Right ventricle myocardium inferior (tissue), 1 donor: ENCODE measurements around the gene MLLT6. TPM values are rescaled to one million over a fixed set of nuclear protein-coding genes. Genes with fewer than 3 reads are reported as not detected.
"Not testable (repeated sequence)": the region's sequence is repeated elsewhere in the genome, so short reads cannot be mapped to it uniquely, and the experiment has no call there.

ENCODE experiments used
- ATAC-seq: fragments of 200-7000 bp; cut with Tn5 transposase; one replicate; pipeline ENCODE4 v1.9.1; 2020; ENCODE audit warnings: mild to moderate bottlenecking, moderate library complexity
- DNase-seq: peaks from one replicate; pipeline ENCODE4 v3.0.0; 2021; ENCODE audit errors: missing footprints
- intact Hi-C: fragments of 100-400 bp; cut with DNase I; formaldehyde crosslinking; loops from one replicate; pipeline ENCODE4 v1.11.0; 2022
- total RNA-seq: library from RNA; stranded (reverse); fragmentation: NEBNext Ultra II Directional; extraction: Animal tissue kit (Norgen Biotek cat#: 25700); gene quantifications from one replicate; pipeline ENCODE4 v1.2.1, GENCODE V29; 2021
- donor health status: DM: no; HTN: yes; CAD: no; lungs with severe emphysema.

MLLT6 gene
- total RNA-seq, 1 donor from 2014 or later, result 71.1 TPM

DNA sequence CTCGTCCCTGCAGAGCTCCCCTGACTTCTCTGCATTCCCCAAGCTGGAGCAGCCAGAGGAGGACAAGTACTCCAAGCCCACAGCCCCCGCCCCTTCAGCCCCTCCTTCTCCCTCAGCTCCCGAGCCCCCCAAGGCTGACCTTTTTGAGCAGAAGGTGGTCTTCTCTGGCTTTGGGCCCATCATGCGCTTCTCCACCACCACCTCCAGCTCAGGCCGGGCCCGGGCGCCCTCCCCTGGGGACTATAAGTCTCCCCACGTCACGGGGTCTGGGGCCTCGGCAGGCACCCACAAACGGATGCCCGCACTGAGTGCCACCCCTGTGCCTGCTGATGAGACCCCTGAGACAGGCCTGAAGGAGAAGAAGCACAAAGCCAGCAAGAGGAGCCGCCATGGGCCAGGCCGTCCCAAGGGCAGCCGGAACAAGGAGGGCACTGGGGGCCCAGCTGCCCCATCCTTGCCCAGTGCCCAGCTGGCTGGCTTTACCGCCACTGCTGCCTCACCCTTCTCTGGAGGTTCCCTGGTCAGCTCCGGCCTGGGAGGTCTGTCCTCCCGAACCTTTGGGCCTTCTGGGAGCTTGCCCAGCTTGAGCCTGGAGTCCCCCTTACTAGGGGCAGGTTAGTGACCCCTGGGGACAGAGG is 11.4 kb downstream of the MLLT6 start:
- intact Hi-C loops, result no loop called here
- DNase-seq, result no peak

GRCh38 chr17:38717139-38717745 is 12.2 kb downstream of the MLLT6 start:
- intact Hi-C loops, result no loop called here
- DNase-seq (no peak), ATAC-seq (no peak)

More for the DNA sequence above, 11.4 kb downstream of the MLLT6 start:
- ATAC-seq, result no peak

DNA sequence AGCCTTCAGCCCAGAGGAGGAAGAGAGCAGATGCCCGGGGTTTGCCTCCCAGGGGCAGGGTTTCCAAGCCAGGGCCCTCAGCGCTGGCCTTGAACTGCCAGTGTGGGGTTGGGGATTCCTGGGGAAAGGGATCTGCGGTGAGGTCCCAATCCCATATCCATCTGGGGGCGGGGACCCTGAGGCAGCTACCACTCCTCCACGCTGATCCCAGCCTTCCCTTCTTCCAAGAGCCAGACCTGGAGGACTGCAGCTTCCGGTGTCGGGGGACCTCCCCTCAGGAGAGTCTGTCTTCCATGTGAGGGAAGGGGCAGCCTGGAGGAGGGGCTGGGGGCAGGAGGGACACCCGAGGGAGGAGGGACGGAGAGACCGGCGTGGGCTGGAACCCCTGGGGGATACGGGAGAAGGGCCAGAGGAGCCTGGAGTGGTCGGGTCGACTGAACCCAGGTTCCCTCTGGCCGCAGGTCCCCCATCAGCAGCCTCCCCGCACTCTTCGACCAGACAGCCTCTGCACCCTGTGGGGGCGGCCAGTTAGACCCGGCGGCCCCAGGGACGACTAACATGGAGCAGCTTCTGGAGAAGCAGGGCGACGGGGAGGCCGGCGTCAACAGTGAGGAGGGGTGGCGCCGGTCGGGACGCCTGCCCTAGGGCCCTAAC is 14.3 kb downstream of the MLLT6 start:
- ATAC-seq (no peak), DNase-seq (no peak)
- intact Hi-C loops, result no loop called here

DNA sequence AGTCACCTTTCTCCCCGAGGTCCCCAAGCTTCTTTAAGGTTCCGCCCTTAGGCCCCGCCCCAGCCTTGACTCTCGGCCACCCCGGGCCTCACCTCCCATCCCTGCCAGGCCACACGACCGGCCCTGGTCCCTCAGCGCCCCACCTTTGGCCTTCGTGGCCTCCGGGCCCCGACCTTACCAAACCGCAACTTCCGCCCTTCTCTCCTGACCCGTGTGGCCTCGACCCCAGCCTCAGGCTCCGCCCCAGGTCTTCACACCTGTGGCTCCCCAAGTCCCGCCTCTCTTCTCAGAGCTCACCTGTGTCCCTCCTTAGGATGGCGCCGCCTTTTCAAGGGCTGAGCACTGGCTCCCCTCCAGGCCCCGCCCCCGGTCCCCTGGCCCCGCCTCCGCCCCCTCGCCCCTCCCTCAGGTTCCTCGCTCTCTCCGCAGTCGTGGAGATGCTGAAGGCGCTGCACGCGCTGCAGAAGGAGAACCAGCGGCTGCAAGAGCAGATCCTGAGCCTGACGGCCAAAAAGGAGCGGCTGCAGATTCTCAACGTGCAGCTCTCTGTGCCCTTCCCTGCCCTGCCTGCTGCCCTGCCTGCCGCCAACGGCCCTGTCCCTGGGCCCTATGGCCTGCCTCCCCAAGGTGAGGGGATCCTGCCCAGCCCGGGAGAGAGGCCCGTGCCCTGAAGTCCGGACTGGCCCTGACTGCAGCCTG is 15.0 kb downstream of the MLLT6 start:
- intact Hi-C loops, result no loop called here
- DNase-seq (no peak), ATAC-seq (no peak)

DNA sequence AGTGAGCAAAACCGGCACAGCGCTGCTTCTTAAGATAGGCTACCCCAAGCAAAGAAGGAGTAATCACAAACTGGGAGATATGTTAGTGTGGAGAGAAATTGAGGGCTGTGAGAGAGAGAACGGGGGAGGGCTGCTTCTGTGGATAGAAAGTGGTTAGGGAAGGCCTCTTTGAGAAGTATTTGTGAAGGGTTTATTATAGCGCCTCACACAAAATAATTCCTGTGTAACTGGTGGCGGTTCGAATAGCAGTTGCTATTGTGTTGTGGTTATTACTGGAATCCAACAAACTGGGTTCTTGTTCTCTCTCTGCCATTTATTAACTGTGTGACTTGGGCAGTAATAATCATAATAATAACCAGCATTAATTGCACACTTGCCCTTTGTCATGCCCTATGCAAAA is 15.9 kb downstream of the MLLT6 start:
- intact Hi-C loops, result no loop called here
- no peak for ATAC-seq
- no peak for DNase-seq

GRCh38 chr17:38721802-38722201 is 16.7 kb downstream of the MLLT6 start:
- intact Hi-C loops, result no loop called here

GRCh38 chr17:38724337-38724988 is 19.4 kb downstream of the MLLT6 start:
- intact Hi-C loops, result no loop called here
- peak; percentile 43 for ATAC-seq
- peak; percentile 85 for DNase-seq

More at GRCh38 chr17:38721802-38722201, 16.7 kb downstream of the MLLT6 start:
- ATAC-seq (no peak), DNase-seq (no peak)

- DNase-seq, result no peak
- intact Hi-C loops, result no loop called here
- ATAC-seq, result no peak
These were observed 20.0 kb downstream of the MLLT6 start for GRCh38 chr17:38725066-38725465.

GRCh38 chr17:38726145-38726544 is 21.1 kb downstream of the MLLT6 start:
- ATAC-seq, intact Hi-C loops, DNase-seq: not testable (repeated sequence)

- DNase-seq, result no peak
- ATAC-seq, result no peak
- intact Hi-C loops, result no loop called here
These were observed 22.7 kb downstream of the MLLT6 start for GRCh38 chr17:38727736-38728135.

- intact Hi-C loops, result no loop called here
- ATAC-seq, result no peak
- no peak for DNase-seq
These were observed 23.3 kb downstream of the MLLT6 start for GRCh38 chr17:38728290-38728831.

DNA sequence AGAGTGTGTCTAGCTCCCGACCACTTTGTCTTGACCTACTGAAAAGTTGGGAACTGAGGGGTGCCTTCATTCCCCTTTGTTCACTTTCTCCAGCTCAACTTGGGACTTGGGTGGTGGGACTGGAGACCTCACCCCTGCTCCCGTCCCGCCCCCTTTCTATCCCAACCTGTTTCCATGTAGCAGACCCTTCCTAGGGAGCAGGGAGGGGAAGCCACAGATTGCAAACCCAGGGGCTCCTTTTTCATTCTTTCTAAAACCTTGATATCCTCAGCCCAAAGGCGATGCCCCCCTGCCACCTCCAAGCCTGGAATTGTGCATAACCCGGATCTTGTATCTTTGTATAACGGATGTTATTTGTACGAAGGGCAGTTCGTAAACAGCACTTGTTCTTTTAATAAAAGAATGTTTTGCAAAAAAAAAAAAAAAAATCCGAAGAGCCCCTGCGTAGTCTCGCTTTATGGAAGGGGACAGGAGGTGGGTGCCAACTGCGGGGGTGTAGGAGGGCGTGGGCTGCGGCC is 24.4 kb downstream of the MLLT6 start:
- ATAC-seq (no peak), DNase-seq (no peak)
- intact Hi-C loops, result no loop called here

DNA sequence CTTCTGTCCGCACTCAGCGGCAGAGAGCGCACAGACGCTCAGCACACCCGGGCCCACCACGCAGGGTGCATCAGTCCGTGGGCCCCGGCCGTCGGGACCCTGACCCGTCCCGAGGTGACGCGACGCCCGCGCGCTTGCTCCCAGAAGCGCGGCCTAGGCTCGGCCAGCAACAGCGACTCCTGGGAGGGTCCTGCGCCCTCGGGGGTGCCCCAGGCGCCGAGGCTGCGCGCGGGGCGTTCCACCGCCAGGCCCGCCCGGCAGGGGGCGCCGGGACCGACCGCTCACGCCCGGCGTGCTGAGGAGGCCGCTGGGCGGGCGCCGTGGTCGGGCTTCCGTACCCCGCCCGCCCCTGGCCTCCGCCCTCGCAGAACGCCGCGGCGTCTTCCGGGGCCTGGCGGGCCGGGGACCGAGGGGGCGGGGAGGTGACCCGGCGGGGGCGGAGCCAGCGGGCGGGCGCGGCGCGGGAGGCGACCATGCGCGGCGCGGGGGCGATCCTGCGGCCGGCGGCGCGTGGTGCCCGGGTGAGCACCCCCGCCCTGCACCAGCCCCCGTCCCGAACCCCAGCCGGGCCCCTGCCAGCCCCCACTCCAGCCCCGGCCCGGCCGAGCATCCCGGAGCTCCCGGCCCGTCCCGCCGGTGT is 24.9 kb downstream of the MLLT6 start, which contains the start of gene CISD3:
CISD3 (plus strand) TSS at position 456 of the 640 bp plus-strand sequence; CDS start at position 474, 18 bp downstream.
- peak; percentile 90 for ATAC-seq
- DNase-seq, result peak; percentile 95
- intact Hi-C loops, result loop anchor here (1.0 to 10.0 kb wide), 4 partner anchors 19 to 305 kb away; partner anchors contain the start of genes ARHGAP23 and PCGF2

- intact Hi-C loops, result loop anchor here (1.0 to 10.0 kb wide), 4 partner anchors 18 to 306 kb away; partner anchors contain the start of genes ARHGAP23 and PCGF2
- ATAC-seq (peak; percentile 53), DNase-seq (peak; percentile 88)
These were observed 25.7 kb downstream of the MLLT6 start for GRCh38 chr17:38730526-38731379.

DNA sequence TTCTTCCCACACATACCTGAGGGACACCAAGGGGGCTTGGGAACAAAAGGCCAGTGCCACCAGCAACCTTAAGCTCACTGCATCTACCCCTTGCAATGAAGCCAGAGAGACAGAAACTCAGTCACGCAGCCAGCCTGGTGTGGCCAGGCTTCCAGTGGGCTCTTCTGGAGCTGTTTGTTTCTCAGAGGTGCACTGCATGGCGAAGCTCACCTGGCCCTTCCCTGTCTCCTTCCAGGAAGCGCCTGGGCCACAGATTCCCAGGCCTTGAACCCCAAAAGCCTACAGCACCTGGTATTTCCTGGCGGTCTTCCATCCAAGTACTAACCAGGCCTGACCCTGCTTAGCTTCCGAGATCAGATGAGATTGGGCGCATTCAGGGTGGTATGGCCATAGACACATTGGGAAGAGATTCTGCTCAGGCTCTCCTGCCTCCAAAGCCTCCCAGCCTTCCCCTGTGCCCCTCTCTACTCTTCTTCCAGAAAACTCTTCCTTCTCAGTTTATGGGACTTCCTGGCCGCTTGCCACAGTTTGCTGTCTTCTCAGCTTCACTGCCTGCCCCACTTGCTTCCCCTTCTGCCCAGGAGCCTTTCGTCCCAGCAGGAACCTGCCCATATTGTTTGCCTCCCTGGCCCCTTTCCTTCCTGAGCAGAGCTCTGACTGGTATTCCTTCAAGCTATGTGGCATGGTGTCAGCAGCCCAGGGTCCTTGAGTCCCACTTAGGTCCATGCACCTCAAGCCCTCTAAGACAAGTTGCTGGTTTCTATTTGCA is 26.6 kb downstream of the MLLT6 start:
- ATAC-seq (no peak), DNase-seq (no peak)
- intact Hi-C loops, result loop anchor here (2.0 to 10.0 kb wide), 3 partner anchors 17 to 307 kb away; partner anchors contain the start of genes ARHGAP23 and PCGF2
